HG03060 (cell line): ENCODE measurements around the gene OSBPL3.
A peak's percentile ranks its signal among the peaks of the same experiment; 100 is the strongest.

Experiments used
- ATAC-seq: cut with Tn5 transposase; IDR thresholded peaks from one replicate; pipeline ENCODE4 v1.9.1; 2021; ENCODE audit warnings: low read depth, moderate number of reproducible peaks; ENCODE audit not compliant: unreplicated experiment

Gene OSBPL3

DNA sequence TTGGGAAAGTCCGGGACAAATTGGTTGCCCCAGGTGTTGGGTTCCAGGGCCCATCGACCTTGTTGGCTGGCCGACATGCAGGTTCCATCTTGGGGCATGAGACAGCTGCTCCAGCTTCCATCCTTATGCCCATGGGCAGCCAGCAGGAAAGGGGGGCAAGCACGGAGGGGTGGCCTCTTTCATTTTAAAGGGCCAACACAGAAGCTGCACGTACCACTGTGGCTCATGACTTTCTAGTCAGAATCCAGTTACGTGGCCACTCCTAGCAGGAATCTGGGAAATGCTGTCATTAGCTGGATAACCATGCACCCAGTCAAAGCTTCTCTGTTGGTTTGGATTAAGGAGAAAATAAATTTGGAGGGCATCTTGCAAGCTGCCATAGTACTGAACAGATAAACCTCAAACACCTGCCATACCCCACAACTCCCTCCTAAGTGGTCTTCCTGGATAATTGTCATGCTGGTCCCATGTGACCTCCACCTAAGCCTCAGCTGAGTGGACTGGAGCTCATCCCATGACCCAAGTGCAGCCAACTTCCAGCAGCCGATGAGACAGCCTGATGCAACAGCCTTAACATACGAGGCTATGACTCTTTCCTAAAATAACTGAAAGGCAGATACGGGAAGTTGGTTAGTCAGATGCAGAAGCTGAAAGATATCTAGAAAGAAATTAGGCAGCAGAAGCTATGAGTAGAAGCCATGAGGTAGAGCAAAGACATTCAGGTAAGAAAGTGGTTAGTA is 201.3 kb downstream of the OSBPL3 start:
- ATAC-seq = peak; percentile 44

DNA sequence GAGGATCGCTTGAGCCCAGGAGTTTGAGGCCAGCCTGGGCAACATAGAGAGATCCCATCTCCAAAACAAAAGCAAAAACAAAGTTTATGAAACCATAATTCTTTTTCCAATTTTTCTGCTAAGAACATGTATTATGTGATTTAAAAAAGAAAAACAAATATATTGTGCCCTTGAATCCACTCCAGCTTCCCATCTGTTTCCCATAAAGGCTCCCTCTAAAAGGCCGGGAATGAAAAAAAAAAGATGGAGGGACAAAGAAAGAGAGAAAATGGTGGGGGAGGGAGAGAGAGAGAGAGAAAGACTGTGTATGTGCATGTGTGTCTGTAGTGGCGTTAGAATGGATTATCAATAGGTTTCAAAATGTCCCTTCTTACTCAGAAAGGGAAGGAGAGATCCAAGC is 202.2 kb downstream of the OSBPL3 start:
- no peak for ATAC-seq

- no peak for ATAC-seq
Measured at GRCh38 chr7:24773646-24774045, 206.3 kb downstream of the OSBPL3 start.

GRCh38 chr7:24769851-24770250 is 210.1 kb downstream of the OSBPL3 start:
- no peak for ATAC-seq

DNA sequence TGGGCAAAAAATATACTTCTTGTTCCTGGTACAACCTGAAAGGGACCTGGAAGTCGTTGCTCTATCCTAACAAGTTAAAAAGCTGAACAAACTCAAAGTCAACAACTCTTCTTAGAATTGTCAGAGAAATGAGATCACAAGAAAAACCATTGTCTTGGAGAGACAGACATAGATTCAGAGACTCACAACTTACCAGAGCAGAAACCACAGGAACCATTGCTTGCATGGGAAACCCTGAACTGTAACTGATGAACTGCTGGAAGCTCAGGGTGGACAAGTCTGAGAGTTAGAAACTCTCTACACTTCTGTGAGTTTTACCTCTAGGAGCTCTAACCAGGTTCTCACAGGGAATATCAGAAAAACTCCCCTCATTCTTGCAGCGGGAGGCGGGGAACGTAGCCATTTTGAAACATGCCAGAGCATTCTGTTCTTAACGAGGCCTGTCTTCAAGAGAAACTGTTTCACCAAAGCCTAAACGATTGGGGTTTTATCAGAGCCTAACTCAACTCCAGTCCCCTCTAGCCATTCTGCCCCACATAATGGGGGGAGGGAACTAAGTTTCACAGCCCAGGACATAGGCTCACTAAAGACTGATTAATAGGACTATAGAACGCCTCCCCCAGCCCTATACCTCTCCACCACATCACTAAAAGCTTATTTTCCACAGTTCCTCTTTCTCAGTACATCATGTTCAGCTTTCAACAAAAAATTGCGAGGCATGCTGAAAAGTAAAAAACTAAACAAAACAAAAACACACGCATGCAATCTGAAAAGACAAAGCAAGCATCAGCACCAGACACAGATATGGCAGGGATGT is 210.8 kb downstream of the OSBPL3 start:
- ATAC-seq = no peak

- ATAC-seq = no peak
Measured at GRCh38 chr7:24767878-24768569, 212.0 kb downstream of the OSBPL3 start.

DNA sequence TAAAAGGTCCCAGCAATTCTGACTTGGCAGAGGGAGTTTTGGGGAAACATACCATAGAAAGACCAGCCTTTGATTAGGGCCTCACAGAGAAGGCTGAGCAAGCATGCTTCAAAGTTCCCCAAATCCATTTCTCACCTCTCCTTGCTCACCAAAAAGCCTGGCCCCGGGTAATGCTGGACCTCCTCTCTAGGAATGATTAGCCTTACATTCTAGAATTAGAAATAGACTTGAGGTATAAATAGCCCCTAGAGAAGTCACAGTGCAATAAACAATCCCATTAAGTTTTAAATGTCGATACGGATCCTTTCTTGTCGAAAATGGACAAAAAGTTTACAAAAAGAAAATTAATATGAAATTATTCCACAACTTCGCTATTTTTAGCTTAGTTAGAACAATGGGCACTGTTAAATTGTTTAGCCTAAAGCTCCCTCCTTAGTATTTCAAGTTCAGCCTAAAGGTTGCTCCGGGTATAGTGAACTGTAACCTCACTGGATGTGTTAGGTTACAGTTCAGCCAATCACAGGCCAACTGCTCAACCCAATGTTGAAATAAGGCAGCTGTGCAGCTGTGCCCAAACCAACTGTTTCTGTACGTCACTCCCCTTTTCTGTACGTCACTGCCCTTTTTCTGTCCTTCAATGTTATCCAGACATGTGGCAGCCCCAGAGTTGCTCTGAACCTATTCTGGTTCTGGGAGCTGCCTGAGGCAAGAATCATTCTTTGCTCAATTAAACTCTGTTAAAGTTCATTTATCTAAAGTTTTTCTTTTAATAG is 214.8 kb downstream of the OSBPL3 start:
- ATAC-seq = no peak

DNA sequence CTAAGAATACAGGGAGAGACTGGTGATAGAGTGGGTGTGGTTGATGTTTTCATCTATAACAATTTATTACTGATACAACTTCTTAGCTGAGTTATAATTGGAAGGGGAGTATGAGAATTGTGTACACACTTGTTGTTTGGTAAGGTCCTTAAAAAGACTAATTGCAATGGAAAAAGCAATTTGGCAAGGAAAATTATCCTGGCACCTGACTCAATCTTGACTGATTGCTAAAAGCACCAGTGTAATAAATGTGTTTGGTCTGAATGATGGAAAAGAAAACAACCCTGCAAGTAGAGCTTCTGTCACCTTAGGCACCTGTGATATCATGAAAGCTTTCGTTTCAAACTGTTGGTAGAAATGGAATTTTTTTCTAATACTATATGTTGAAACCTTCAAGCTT is 216.0 kb downstream of the OSBPL3 start:
- no peak for ATAC-seq

GRCh38 chr7:24763303-24763901 is 216.6 kb downstream of the OSBPL3 start:
- no peak for ATAC-seq

GRCh38 chr7:24762771-24763170 is 217.2 kb downstream of the OSBPL3 start:
- ATAC-seq = no peak

- ATAC-seq = no peak
Measured at GRCh38 chr7:24760968-24761367, 219.0 kb downstream of the OSBPL3 start.

- ATAC-seq = no peak
Measured at GRCh38 chr7:24757353-24758275, 222.4 kb downstream of the OSBPL3 start, which contains the start of gene GSDME. Gene GSDME, minus strand, starts transcription at chr7:24757464. Its CDS starts 7,690 bp downstream, at chr7:24749774.

DNA sequence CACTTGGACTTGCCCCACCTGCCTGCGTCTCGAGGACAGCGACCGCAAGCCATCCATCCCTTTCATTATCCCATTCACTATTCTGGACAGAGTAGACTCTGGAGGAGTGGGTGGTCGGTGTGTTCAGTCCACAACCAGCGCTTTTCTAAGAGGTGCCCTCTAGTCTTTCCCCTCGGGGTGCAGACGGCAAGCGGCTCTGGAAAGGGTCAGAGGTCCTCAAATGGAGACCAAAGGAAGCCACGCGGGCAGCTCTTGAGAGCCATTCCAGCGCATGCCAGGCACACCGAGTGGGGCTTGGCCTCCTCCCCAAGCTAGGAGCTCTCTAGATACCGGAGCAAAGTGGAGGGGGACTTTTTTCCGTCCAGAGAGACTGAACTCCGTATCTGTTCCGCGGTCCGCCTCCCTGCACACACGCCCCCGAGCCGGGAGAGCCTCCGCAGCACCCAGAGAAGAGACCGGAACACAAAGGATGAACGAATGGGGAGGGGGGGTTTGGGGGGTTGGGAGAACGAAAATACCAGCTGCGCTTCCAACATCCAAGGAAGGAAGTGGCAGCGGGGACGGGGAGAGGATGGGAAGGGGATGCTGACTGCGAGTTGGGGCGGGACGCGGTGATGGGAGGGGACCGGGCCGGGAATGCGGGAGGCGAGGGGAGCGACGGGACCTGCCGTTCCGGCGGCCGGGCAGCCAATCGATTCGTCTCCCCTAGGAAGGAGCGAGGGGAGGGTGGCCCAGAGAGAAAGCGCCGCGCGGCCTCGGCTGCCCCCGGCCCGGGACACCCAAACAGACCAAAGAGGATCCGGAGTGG is 223.2 kb downstream of the OSBPL3 start:
- ATAC-seq = no peak

DNA sequence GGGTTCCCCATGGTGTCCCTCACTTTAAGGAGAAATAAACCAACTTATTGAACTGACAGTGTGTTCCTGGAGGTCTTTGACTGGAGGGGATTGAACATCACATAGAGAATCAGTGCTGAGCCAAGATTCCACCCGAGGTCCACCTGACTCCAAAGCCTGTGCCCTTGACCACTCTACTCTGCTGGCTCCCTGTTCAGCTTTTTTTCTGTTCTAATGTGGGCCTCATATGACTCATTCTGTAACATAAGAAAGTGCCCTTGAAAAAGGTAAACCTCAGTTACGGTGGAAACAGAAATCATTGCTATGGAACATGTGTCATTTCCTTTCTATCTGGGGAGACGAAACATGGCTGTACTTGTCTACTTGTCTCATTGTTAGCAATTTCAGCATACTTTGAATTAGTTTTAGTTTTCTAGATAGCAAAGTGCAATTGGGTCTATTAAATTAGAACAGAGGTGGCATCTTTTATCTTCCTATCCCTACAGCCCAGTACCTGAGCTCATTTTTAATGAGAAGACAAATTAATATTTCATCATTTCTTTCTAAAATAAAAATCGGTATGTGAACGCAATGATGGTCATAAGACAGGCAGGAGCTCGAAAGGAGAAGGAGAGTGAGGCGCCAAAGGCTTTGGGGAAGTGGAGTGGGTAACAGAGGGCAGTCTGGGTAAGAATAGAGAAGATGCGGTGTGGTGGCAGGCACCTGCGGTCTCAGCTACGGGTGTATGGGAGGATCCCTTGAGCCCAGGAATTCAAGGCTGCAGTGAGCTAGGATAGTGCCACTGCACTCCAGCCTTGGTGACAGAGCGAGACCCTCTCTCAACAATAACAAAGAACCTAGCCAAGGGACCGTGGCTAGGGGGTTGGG is 224.2 kb downstream of the OSBPL3 start:
- ATAC-seq = peak; percentile 72

GRCh38 chr7:24754906-24755506 is 225.0 kb downstream of the OSBPL3 start:
- no peak for ATAC-seq

GRCh38 chr7:24752073-24752800 is 227.7 kb downstream of the OSBPL3 start:
- no peak for ATAC-seq
